ENCODE results near the gene DNA2.
"Not testable (repeated sequence)": the region's sequence is repeated elsewhere in the genome, so short reads cannot be mapped to it uniquely, and the experiment has no call there.

Gene DNA2

GRCh38 chr10:68471586-68472408 lies at the start of gene DNA2:
DNA2 (minus strand) TSS chr10:68471973; CDS start chr10:68471864, 109 bp downstream.
- DNase-seq (ENCODE audit: low read depth): peak; percentile 36

- DNase-seq (ENCODE audit: low read depth): not testable (repeated sequence)
These were observed 46.8 kb upstream of the DNA2 start for GRCh38 chr10:68518609-68519008.

GRCh38 chr10:68517188-68517587 lies 45.4 kb upstream of the DNA2 start:
- DNase-seq (ENCODE audit: low read depth): peak; percentile 4

- DNase-seq (ENCODE audit: low read depth): peak; percentile 71
These were observed 45.0 kb upstream of the DNA2 start for GRCh38 chr10:68516766-68517165.

- DNase-seq (ENCODE audit: low read depth): not testable (repeated sequence)
These were observed 44.4 kb upstream of the DNA2 start for GRCh38 chr10:68516216-68516615.

GRCh38 chr10:68508090-68508489 lies 36.3 kb upstream of the DNA2 start:
- no peak for DNase-seq (ENCODE audit: low read depth)

- no peak for DNase-seq (ENCODE audit: low read depth)
These were observed 34.6 kb upstream of the DNA2 start for GRCh38 chr10:68506411-68506810.

- DNase-seq (ENCODE audit: low read depth): no peak
These were observed 31.1 kb upstream of the DNA2 start for GRCh38 chr10:68502846-68503245.

GRCh38 chr10:68501691-68502090 lies 29.9 kb upstream of the DNA2 start:
- no peak for DNase-seq (ENCODE audit: low read depth)

GRCh38 chr10:68499544-68499943 lies 27.8 kb upstream of the DNA2 start:
- no peak for DNase-seq (ENCODE audit: low read depth)

GRCh38 chr10:68496072-68496471 lies 24.3 kb upstream of the DNA2 start:
- DNase-seq (ENCODE audit: low read depth): no peak

GRCh38 chr10:68492118-68492517 lies 20.3 kb upstream of the DNA2 start:
- DNase-seq (ENCODE audit: low read depth): peak; percentile 49

- DNase-seq (ENCODE audit: low read depth): peak; percentile 40
These were observed 18.1 kb upstream of the DNA2 start for GRCh38 chr10:68489919-68490318.

GRCh38 chr10:68474021-68474420 lies 2.2 kb upstream of the DNA2 start:
- DNase-seq (ENCODE audit: low read depth): no peak

- no peak for DNase-seq (ENCODE audit: low read depth)
These were observed 649 bp downstream of the DNA2 start for GRCh38 chr10:68471063-68471585.

- DNase-seq (ENCODE audit: low read depth): no peak
These were observed 1.5 kb downstream of the DNA2 start for GRCh38 chr10:68470300-68470699.

- DNase-seq (ENCODE audit: low read depth): no peak
These were observed 1.9 kb downstream of the DNA2 start for GRCh38 chr10:68469838-68470237.

GRCh38 chr10:68464729-68465128 lies 7.0 kb downstream of the DNA2 start:
- not testable (repeated sequence) for DNase-seq (ENCODE audit: low read depth)

GRCh38 chr10:68463365-68464093 lies 8.2 kb downstream of the DNA2 start:
- DNase-seq (ENCODE audit: low read depth): no peak

GRCh38 chr10:68462536-68462935 lies 9.2 kb downstream of the DNA2 start:
- DNase-seq (ENCODE audit: low read depth): no peak

- DNase-seq (ENCODE audit: low read depth): no peak
These were observed 10.7 kb downstream of the DNA2 start for GRCh38 chr10:68461032-68461431.

GRCh38 chr10:68449698-68450097 lies 22.1 kb downstream of the DNA2 start:
- DNase-seq (ENCODE audit: low read depth): peak; percentile 57

GRCh38 chr10:68446179-68446578 lies 25.6 kb downstream of the DNA2 start:
- DNase-seq (ENCODE audit: low read depth): no peak
